GM19239 (cell line): Measurements from ENCODE around the gene STIM2.

Experiments used
- DNase-seq: peaks from one replicate; pipeline ENCODE4 v3.0.0; 2011; ENCODE audit warnings: low spot score; ENCODE audit not compliant: insufficient read length
- FAIRE-seq: peaks from 2 replicates; lab custom pipeline; 2011; peaks lifted over from hg19 to GRCh38; lab: Jason Lieb, UNC

The STIM2 gene

GRCh38 chr4:26864899-26865298, 4.3 kb downstream of the STIM2 start:
- FAIRE-seq, result no peak
- no peak for DNase-seq

- FAIRE-seq, result no peak
- DNase-seq, result no peak
These were observed 5.6 kb downstream of the STIM2 start for GRCh38 chr4:26866203-26866602.

- no peak for FAIRE-seq
These were observed 6.1 kb downstream of the STIM2 start for GRCh38 chr4:26866781-26867180.

GRCh38 chr4:26867914-26868684, 7.5 kb downstream of the STIM2 start:
- FAIRE-seq, result no peak
- no peak for DNase-seq

More at GRCh38 chr4:26866781-26867180, 6.1 kb downstream of the STIM2 start:
- DNase-seq, result no peak

GRCh38 chr4:26870576-26871262, 10.1 kb downstream of the STIM2 start:
- DNase-seq, result no peak
- no peak for FAIRE-seq

GRCh38 chr4:26871611-26872010, 11.0 kb downstream of the STIM2 start:
- no peak for DNase-seq
- no peak for FAIRE-seq

GRCh38 chr4:26873391-26874026, 12.9 kb downstream of the STIM2 start:
- peak; percentile 79 for FAIRE-seq
- no peak for DNase-seq

- no peak for DNase-seq
- FAIRE-seq, result no peak
These were observed 13.5 kb downstream of the STIM2 start for GRCh38 chr4:26874110-26874509.

GRCh38 chr4:26877406-26877805, 16.8 kb downstream of the STIM2 start:
- no peak for FAIRE-seq
- no peak for DNase-seq

- FAIRE-seq (no peak), DNase-seq (no peak)
These were observed 17.3 kb downstream of the STIM2 start for GRCh38 chr4:26877961-26878360.

GRCh38 chr4:26878794-26879391, 18.3 kb downstream of the STIM2 start:
- peak; percentile 75 for FAIRE-seq
- DNase-seq, result no peak

GRCh38 chr4:26879805-26880204, 19.2 kb downstream of the STIM2 start:
- DNase-seq (no peak), FAIRE-seq (no peak)

GRCh38 chr4:26884026-26884425, 23.4 kb downstream of the STIM2 start:
- FAIRE-seq (peak; percentile 49), DNase-seq (no peak)

- DNase-seq (no peak), FAIRE-seq (peak; percentile 4)
These were observed 23.9 kb downstream of the STIM2 start for GRCh38 chr4:26884486-26884988.

GRCh38 chr4:26885912-26886274, 25.3 kb downstream of the STIM2 start:
- FAIRE-seq, result peak; percentile 95
- DNase-seq, result peak; percentile 28

- DNase-seq (no peak), FAIRE-seq (peak; percentile 63)
These were observed 26.5 kb downstream of the STIM2 start for GRCh38 chr4:26887143-26887542.

GRCh38 chr4:26887809-26888208, 27.2 kb downstream of the STIM2 start:
- DNase-seq (no peak), FAIRE-seq (no peak)

- no peak for FAIRE-seq
- DNase-seq, result no peak
These were observed 28.7 kb downstream of the STIM2 start for GRCh38 chr4:26889356-26889755.

- FAIRE-seq (no peak), DNase-seq (no peak)
These were observed 30.4 kb downstream of the STIM2 start for GRCh38 chr4:26891054-26891453.

GRCh38 chr4:26891867-26892266, 31.2 kb downstream of the STIM2 start:
- FAIRE-seq, result no peak
- DNase-seq, result no peak
